D721Med (cell line): Measurements from ENCODE around the gene DAAM2.

Source experiments
- DNase-seq: peaks from one replicate; pipeline ENCODE4 v3.0.0; 2011; ENCODE audit warnings: low spot score; ENCODE audit not compliant: insufficient read length
- FAIRE-seq: peaks from 2 replicates; lab custom pipeline; 2011; peaks lifted over from hg19 to GRCh38; lab: Jason Lieb, UNC
- TF ChIP-seq, protein P1 (sequence below): IDR thresholded peaks from 2 replicates; pipeline ENCODE4 v1.5.1; 2012; ENCODE audit warnings: mild to moderate bottlenecking, control low read depth; ENCODE audit not compliant: insufficient read depth; ENCODE audit errors: missing control alignments

Gene DAAM2

DNA sequence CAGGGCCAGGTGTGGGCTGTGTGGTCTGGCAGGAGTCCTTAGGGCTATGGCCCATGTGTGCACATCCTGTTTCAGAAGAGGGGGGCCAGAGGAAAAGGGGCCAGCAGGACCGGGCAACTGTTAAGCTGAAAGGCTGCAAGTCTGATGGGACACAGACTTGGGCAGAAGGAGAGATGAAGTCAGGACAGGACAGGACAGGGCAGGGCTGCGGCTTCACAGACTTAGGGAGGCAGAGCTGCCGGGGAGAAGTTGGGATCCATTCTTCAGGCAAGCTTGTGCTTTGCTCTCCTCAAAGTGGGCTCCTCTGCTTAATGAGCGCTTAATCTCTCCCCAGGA is 113.4 kb downstream of the DAAM2 start:
- FAIRE-seq (no peak), DNase-seq (no peak)
- TF ChIP-seq, protein P1, sequence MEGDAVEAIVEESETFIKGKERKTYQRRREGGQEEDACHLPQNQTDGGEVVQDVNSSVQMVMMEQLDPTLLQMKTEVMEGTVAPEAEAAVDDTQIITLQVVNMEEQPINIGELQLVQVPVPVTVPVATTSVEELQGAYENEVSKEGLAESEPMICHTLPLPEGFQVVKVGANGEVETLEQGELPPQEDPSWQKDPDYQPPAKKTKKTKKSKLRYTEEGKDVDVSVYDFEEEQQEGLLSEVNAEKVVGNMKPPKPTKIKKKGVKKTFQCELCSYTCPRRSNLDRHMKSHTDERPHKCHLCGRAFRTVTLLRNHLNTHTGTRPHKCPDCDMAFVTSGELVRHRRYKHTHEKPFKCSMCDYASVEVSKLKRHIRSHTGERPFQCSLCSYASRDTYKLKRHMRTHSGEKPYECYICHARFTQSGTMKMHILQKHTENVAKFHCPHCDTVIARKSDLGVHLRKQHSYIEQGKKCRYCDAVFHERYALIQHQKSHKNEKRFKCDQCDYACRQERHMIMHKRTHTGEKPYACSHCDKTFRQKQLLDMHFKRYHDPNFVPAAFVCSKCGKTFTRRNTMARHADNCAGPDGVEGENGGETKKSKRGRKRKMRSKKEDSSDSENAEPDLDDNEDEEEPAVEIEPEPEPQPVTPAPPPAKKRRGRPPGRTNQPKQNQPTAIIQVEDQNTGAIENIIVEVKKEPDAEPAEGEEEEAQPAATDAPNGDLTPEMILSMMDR, result no peak

DNA sequence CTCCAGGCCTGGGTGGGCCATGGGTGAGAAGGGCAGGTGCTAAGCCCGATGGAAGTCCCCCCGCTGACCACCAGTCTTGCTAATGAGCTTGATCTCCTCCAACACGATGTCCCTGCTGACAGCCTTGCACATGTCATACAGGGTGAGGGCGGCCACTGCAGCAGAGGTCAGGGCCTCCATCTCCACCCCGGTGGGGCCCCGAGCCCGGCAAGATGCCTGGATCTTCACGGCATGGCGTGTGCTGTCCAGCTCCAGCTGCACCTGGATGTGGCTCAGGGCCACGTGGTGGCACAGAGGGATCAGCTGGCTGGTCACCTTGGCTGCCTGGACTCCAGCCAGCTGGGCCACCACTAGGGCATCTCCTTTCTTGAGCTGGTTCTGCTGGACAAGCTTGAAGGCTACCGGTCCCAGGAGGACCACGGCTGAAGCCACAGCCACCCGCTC is 114.2 kb downstream of the DAAM2 start:
- FAIRE-seq (no peak), DNase-seq (no peak)
- TF ChIP-seq, protein P1, result no peak

DNA sequence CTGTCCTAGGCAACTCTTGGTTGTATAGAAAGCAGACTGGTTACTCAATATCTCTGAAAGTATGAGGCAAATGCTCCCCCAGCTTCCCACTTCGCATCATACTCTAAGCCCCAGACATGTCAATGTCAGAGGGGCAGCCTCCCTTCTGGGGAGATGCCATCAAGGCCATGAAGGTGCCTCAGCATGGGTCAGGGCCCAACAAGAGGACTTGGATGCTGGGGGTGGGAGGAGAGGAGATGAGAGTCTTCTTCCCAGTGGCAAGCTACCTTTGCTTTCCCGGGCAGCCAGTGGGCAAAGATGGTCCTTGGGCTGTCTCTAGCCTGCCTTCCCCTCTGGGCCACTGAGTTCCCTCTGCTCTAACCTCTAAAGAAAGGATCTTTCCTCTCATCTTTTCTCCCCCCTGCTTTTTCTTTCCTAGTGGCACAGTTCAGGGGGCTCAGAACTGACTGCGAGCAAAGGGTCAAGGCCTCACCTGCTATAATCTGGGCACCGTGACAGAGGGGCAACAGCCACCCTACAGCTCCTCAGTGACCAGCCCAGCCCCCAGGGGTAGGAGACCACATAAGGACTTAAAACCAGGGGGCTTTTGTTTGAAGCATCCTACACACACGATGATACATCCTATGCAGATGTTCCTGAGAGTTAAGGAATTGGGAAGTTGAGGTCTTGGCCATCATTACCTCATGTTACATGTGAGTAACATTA is 115.8 kb downstream of the DAAM2 start:
- no peak for FAIRE-seq
- DNase-seq, result no peak
- TF ChIP-seq, protein P1, result no peak

DNA sequence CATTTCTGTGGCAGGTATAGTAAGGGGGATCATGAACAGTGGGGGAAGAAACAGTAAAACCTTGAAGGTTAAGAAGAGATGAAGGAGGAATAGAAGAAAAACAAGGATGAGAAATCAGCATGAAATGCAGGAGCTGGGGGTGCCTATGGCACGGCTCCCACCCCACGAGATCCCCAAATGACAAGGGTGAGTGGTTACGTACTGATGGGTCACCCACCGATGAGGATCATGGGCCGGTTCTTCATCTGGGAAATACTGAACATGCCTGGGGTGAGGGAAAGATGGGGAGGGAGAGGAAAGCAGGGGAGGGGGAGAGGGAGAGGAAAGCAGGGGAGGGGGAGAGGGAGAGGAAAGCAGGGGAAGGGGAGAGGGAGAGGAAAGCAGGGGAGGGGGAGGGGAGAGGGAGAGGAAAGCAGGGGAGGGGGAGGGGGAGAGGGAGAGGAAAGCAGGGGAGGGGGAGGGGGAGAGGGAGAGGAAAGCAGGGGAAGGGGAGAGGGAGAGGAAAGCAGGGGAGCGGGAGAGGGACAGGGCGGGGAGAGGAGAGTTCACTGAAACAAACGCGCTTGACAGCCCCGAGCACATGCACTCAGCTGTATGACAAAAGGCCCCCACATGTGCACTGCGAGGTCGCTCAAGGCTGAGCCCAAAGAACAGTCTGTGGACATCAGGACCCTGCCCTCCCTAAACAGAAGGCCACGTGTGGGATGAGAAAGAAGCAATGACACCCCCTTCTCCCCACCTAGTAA is 116.8 kb downstream of the DAAM2 start:
- FAIRE-seq (no peak), DNase-seq (no peak)
- TF ChIP-seq, protein P1, result no peak

DNA sequence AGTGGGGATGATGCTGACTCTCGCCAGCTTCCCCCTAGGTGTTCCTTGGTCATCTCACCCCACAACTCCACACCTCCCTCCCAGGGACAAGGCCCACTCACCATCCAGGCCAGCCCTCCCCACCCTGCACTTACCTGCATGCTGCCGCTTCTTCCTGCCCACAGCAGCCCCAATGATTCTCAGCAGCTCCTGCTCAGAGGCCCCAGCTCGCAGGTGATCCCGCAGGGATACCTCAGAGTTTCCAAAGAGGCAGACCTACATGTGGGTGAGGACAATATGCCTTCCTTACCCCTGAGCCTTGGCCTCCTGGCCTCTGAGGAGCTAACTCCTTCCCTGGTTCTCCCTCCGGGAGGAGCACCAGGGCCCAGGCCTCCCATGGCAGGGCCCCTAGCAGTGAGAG is 117.5 kb downstream of the DAAM2 start:
- DNase-seq (no peak), FAIRE-seq (no peak)
- TF ChIP-seq, protein P1, result no peak

DNA sequence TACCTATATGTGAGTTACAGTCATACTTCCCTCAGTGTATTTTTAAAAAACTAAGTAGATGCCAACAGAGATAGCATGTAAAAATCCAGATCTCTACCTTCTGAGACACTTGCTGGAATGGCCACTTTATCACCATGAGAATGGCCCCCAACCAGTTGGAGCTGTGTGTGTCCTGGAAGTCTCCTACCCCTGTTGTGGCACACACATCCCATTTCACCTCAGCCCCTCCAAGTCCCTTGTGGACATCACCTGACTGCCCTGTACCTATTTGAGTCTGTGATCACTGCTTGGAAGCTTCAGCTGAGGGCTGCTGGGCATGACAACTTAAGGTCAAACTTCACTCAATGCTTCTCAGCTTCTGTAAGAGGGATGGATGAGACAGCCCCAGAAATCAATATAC is 118.0 kb downstream of the DAAM2 start:
- DNase-seq (no peak), FAIRE-seq (no peak)
- TF ChIP-seq, protein P1, result no peak

DNA sequence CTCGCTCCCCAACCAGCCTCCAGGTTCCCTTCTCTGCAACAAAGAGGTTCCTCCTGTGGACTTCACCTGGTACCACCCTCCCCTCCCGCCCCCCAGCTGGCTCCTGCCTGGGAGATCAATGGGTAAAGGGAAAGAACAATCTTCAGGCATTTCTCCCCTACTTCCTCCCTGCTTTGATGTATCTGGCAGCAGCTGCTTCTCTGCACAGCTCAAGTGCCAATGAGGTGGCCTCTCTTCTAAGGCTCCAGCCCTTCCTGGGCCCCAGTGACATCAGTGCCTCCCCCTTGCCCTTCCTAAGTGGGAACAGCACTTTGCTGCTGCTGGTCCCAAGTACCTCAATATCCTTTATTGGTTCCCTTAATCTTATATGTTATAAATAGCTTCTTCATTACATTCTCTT is 118.6 kb downstream of the DAAM2 start:
- TF ChIP-seq, protein P1, result no peak
- FAIRE-seq (no peak), DNase-seq (no peak)
